H9 (cell line): ENCODE measurements around the gene MT3. TPM values are rescaled to one million over a fixed set of nuclear protein-coding genes. Genes with fewer than 3 reads are reported as not detected.

ENCODE experiments used
- DNase-seq: peaks from one replicate; pipeline ENCODE4 v3.0.0-alpha.2; 2017
- H2AFZ ChIP-seq: one replicate; pipeline ENCODE4 v1.6.1; 2013; ENCODE audit warnings: mild to moderate bottlenecking, low read length, control low read depth, moderate library complexity
- H2AK5ac ChIP-seq: 2 replicates; pipeline ENCODE4 v1.6.1; 2013; ENCODE audit warnings: low read length, control low read depth, mixed read lengths; ENCODE audit not compliant: insufficient read length
- H2BK120ac ChIP-seq: one replicate; pipeline ENCODE4 v1.6.1; 2013; ENCODE audit warnings: low read depth, mild to moderate bottlenecking, low read length, control low read depth, inconsistent platforms; ENCODE audit not compliant: poor library complexity, severe bottlenecking
- H2BK12ac ChIP-seq: 2 replicates; pipeline ENCODE4 v1.6.1; 2013; ENCODE audit warnings: low read length, control low read depth, mixed read lengths, low read depth; ENCODE audit not compliant: insufficient read length
- H2BK15ac ChIP-seq: 2 replicates; pipeline ENCODE4 v1.6.1; 2013; ENCODE audit warnings: low read depth, low read length, control low read depth
- H2BK20ac ChIP-seq: one replicate; pipeline ENCODE4 v1.6.1; 2013; ENCODE audit warnings: low read depth, mild to moderate bottlenecking, low read length, control low read depth, inconsistent platforms; ENCODE audit not compliant: poor library complexity, severe bottlenecking
- H2BK5ac ChIP-seq: 2 replicates; pipeline ENCODE4 v1.6.1; 2013; ENCODE audit warnings: low read length, control low read depth, mixed read lengths; ENCODE audit not compliant: insufficient read length
- H3K14ac ChIP-seq: 2 replicates; pipeline ENCODE4 v1.6.1; 2013; ENCODE audit warnings: low read length, control low read depth; ENCODE audit not compliant: insufficient read depth
- H3K18ac ChIP-seq: 2 replicates; pipeline ENCODE4 v1.6.1; 2013; ENCODE audit warnings: low read depth, mild to moderate bottlenecking, mixed read lengths, low read length, control low read depth; ENCODE audit not compliant: insufficient read length
- H3K23ac ChIP-seq: 2 replicates; pipeline ENCODE4 v1.6.1; 2013; ENCODE audit warnings: low read length, control low read depth, mixed read lengths, low read depth; ENCODE audit not compliant: insufficient read length
- H3K23me2 ChIP-seq: 2 replicates; pipeline ENCODE4 v1.6.1; 2013; ENCODE audit warnings: low read depth, mild to moderate bottlenecking, mixed read lengths, low read length, control low read depth; ENCODE audit not compliant: insufficient read length, poor library complexity, severe bottlenecking
- H3K27ac ChIP-seq: 2 replicates; pipeline ENCODE4 v1.5.1; 2013; ENCODE audit warnings: low read length, control low read depth, mixed read lengths, low read depth; ENCODE audit not compliant: insufficient read length
- H3K27me3 ChIP-seq: 2 replicates; pipeline ENCODE4 v1.6.1; 2013; ENCODE audit warnings: low read length, control low read depth, inconsistent platforms; ENCODE audit not compliant: insufficient read depth
- H3K4ac ChIP-seq: 2 replicates; pipeline ENCODE4 v1.6.1; 2013; ENCODE audit warnings: low read depth, mild to moderate bottlenecking, control low read depth, inconsistent platforms, low read length, moderate library complexity
- H3K4me1 ChIP-seq: 2 replicates; pipeline ENCODE4 v1.6.1; 2013; ENCODE audit warnings: low read length, control low read depth, inconsistent platforms; ENCODE audit not compliant: insufficient read depth
- H3K4me2 ChIP-seq: 2 replicates; pipeline ENCODE4 v1.6.1; 2013; ENCODE audit warnings: low read length, control low read depth, mixed read lengths; ENCODE audit not compliant: insufficient read length, insufficient read depth
- H3K56ac ChIP-seq: 2 replicates; pipeline ENCODE4 v1.6.1; 2013; ENCODE audit warnings: low read depth, mild to moderate bottlenecking, mixed read lengths, low read length, control low read depth; ENCODE audit not compliant: insufficient read length
- H3K79me1 ChIP-seq: 2 replicates; pipeline ENCODE4 v1.6.1; 2013; ENCODE audit warnings: low read depth, mild to moderate bottlenecking, moderate library complexity, low read length, control low read depth, inconsistent platforms; ENCODE audit not compliant: insufficient read depth, poor library complexity, severe bottlenecking
- H3K79me2 ChIP-seq: 2 replicates; pipeline ENCODE4 v1.6.1; 2013; ENCODE audit warnings: low read length, control low read depth, inconsistent platforms; ENCODE audit not compliant: insufficient read depth
- H3K9ac ChIP-seq: 2 replicates; pipeline ENCODE4 v1.6.1; 2013; ENCODE audit warnings: low read length, control low read depth, mixed read lengths; ENCODE audit not compliant: insufficient read length; ENCODE audit errors: extremely low read depth
- H3K9me3 ChIP-seq: one replicate; pipeline ENCODE4 v1.6.1; 2013; ENCODE audit warnings: low read depth, low read length, inconsistent platforms; ENCODE audit not compliant: control insufficient read depth
- H3T11ph ChIP-seq: one replicate; pipeline ENCODE4 v1.6.1; 2013; ENCODE audit warnings: mild to moderate bottlenecking, low read length, control low read depth, inconsistent platforms
- H4K20me1 ChIP-seq: one replicate; pipeline ENCODE4 v1.6.1; 2013; ENCODE audit not compliant: control insufficient read depth, insufficient read length, insufficient read depth
- H4K5ac ChIP-seq: 2 replicates; pipeline ENCODE4 v1.6.1; 2013; ENCODE audit warnings: low read depth, mild to moderate bottlenecking, mixed read lengths, low read length, control low read depth; ENCODE audit not compliant: insufficient read length
- H4K8ac ChIP-seq: replicated peaks from 2 replicates; pipeline ENCODE4 v1.6.1; 2013; ENCODE audit warnings: low read length, control low read depth, mixed read lengths, low read depth; ENCODE audit not compliant: insufficient read length
- H4K91ac ChIP-seq: 2 replicates; pipeline ENCODE4 v1.6.1; 2013; ENCODE audit warnings: low read depth, mild to moderate bottlenecking, moderate library complexity, mixed read lengths, low read length, control low read depth; ENCODE audit not compliant: insufficient read length
- H3K27ac Mint-ChIP-seq, 3 experiments: 2 replicates in 2 of 3; 3 replicates in 1 of 3; pipeline ENCODE4 v1.8.0; 2020 to 2021; ENCODE audit warnings: mixed read lengths in 3 of 3, mild to moderate bottlenecking in 1 of 3, moderate library complexity in 1 of 3
- H3K27me3 Mint-ChIP-seq: 2 replicates; pipeline ENCODE4 v1.8.0; 2021; ENCODE audit warnings: low read depth, mild to moderate bottlenecking, moderate library complexity, mixed read lengths
- H3K36me3 Mint-ChIP-seq, 3 experiments: 2 replicates in 2 of 3; 3 replicates in 1 of 3; pipeline ENCODE4 v1.8.0; 2020 to 2021; ENCODE audit warnings: low read depth in 3 of 3, mixed read lengths in 3 of 3; ENCODE audit not compliant: insufficient read depth in 1 of 3
- H3K4me1 Mint-ChIP-seq, 2 experiments: 2 replicates each; pipeline ENCODE4 v1.8.0; 2020; ENCODE audit warnings: mixed read lengths in 2 of 2
- H3K4me3 Mint-ChIP-seq, 2 experiments: 2 replicates in 1 of 2; 3 replicates in 1 of 2; pipeline ENCODE4 v1.8.0; 2020 to 2021; ENCODE audit warnings: mild to moderate bottlenecking in 2 of 2, mixed read lengths in 2 of 2, moderate library complexity in 1 of 2
- H3K9me3 Mint-ChIP-seq, 2 experiments: 2 replicates in 1 of 2; 3 replicates in 1 of 2; pipeline ENCODE4 v1.8.0; 2020; ENCODE audit warnings: mild to moderate bottlenecking in 2 of 2, mixed read lengths in 2 of 2, moderate library complexity in 1 of 2
- WGBS: extraction: QIAGEN DNeasy Blood & Tissue Kit; methylation state at CpG from one replicate; pipeline ENCODE4 v1.1.7; 2013; ENCODE audit warnings: missing lambda C conversion rate, low lambda C conversion rate, mixed read lengths; ENCODE audit not compliant: insufficient read length; ENCODE audit errors: extremely low coverage; 5-methylcytosine and 5-hydroxymethylcytosine counted together
- total RNA-seq: library from RNA; stranded (reverse); gene quantifications from 2 replicates; pipeline ENCODE4 v1.2.1, GENCODE V29; 2021
- TF ChIP-seq, protein P1 (sequence below): fragments of 200-600 bp; sonication (generic); conservative IDR thresholded peaks from 3 replicates; pipeline ENCODE4 v1.8.0; 2021; ENCODE audit warnings: antibody characterized with exemption, mild to moderate bottlenecking

The MT3 gene
- total RNA-seq, 1 experiment from 2014 or later: not detected

DNA sequence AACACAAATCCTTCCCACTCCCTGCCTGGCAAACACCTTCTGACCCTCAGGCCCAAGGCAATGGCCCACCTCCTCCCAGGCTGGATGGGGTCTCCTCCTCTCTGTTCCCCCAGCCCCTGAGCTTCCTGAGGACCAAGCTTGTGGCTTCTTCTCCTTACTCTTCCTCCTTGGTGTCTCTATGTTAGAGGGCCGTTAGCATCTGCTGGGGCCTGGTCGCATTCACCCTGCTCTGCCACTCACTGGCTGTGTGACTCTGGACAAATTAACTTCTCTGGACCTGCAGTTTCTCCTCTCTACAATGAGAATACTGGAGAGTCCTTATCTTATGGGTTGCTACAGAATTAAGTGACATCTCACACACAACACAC is 18.3 kb downstream of the MT3 start:
- no peak overlapping the region for H2AFZ ChIP-seq
- H3K27ac Mint-ChIP-seq: no peak overlapping the region
- H3K4me3 Mint-ChIP-seq: peak overlapping the region; percentile 42 to 64; a peak in 3 of 5 replicates

More for the DNA sequence above, 18.3 kb downstream of the MT3 start:
- H2BK20ac ChIP-seq: no peak overlapping the region
- no peak overlapping the region for H3K23ac ChIP-seq
- H3K79me1 ChIP-seq: no peaks in the 10 kb centered on the region
- H3K23me2 ChIP-seq: peaks cover 8% of the 10 kb centered on the region
- no peak overlapping the region for H3K18ac ChIP-seq
- H3K56ac ChIP-seq: no peak overlapping the region
- H3K9me3 ChIP-seq: no peaks in the 10 kb centered on the region
- peak overlapping the region; percentile 73 for H3K4me2 ChIP-seq
- H3K14ac ChIP-seq: no peak overlapping the region
- peaks cover 29 to 35% of the 10 kb centered on the region in 2 experiments for H3K4me1 Mint-ChIP-seq
- no peak overlapping the region for H2BK120ac ChIP-seq
- H3K4me1 ChIP-seq: peaks cover 6% of the 10 kb centered on the region; the same call in 1 of the 2 replicates
- H2BK15ac ChIP-seq: no peak overlapping the region
- WGBS: no CpG with 5 or more reads among the region's 2 CpGs
- no peak overlapping the region for H3K9ac ChIP-seq
- no peak overlapping the region for H4K5ac ChIP-seq
- peaks cover 21% of the 10 kb centered on the region; the same call in 1 of the 2 replicates for H3K27me3 ChIP-seq
- no peak overlapping the region for H4K91ac ChIP-seq
- DNase-seq: no peak
- no peak overlapping the region for H2BK12ac ChIP-seq
- no peak overlapping the region for H3T11ph ChIP-seq
- no peaks in the 10 kb centered on the region for H3K9me3 Mint-ChIP-seq
- no peak overlapping the region for H3K4ac ChIP-seq
- TF ChIP-seq, protein P1, sequence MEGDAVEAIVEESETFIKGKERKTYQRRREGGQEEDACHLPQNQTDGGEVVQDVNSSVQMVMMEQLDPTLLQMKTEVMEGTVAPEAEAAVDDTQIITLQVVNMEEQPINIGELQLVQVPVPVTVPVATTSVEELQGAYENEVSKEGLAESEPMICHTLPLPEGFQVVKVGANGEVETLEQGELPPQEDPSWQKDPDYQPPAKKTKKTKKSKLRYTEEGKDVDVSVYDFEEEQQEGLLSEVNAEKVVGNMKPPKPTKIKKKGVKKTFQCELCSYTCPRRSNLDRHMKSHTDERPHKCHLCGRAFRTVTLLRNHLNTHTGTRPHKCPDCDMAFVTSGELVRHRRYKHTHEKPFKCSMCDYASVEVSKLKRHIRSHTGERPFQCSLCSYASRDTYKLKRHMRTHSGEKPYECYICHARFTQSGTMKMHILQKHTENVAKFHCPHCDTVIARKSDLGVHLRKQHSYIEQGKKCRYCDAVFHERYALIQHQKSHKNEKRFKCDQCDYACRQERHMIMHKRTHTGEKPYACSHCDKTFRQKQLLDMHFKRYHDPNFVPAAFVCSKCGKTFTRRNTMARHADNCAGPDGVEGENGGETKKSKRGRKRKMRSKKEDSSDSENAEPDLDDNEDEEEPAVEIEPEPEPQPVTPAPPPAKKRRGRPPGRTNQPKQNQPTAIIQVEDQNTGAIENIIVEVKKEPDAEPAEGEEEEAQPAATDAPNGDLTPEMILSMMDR: no peak
- no peaks in the 10 kb centered on the region for H3K36me3 Mint-ChIP-seq
- no peak overlapping the region for H2BK5ac ChIP-seq
- no peaks in the 10 kb centered on the region for H3K79me2 ChIP-seq
- H3K27me3 Mint-ChIP-seq: peaks cover 76% of the 10 kb centered on the region
- no peaks in the 10 kb centered on the region for H4K20me1 ChIP-seq
- H3K27ac ChIP-seq: no peak overlapping the region
- H4K8ac ChIP-seq: no peak overlapping the region
- no peak overlapping the region for H2AK5ac ChIP-seq
